GM11168 (cell line): Measurements from ENCODE around the gene FHAD1.

ENCODE experiments used
- in situ Hi-C: fragments of 300-500 bp; cut with MboI; formaldehyde crosslinking; loops from one replicate; pipeline ENCODE4 v1.12.0; 2022; ENCODE audit warnings: low sequenced_read_pairs; ENCODE audit not compliant: unreplicated experiment

The FHAD1 gene

DNA sequence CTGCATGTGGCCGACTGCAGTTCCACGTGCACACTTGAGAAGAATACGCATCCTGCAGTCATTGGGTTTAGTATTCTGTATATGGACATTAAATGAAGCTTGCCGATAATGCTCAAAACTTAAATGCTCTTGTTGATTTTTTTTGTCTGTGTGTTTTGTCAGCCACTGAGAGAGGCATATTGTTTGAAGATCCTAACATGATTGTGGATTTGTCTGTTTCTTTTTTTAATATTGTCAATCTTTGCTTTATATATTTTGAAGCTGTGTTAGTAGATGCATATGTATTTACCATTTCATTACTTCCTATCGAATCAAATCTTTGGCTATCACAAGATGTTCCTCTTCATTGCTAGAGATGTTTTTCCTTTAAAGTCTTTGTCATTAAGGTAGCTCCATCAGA is 73.2 kb downstream of the FHAD1 start:
- in situ Hi-C loops = no loop called here

DNA sequence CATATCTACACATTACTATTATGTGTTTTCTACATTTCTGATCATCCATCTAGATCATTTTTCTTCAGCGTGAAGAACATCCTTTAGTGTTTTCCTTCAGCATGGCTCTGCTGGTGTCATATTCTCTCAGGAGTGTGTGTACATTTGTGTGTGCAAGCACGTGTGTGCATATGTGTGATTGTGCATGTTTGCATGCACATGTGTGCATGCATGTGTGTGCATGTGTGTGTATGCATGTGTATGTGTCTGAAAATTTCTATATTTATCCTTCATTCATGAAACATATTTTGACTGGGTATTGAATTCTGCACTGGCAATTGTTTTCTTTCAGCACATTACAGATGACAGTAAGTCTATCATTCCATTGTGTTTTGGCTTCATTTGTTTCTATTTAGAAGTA is 74.6 kb downstream of the FHAD1 start:
- in situ Hi-C loops = no loop called here

DNA sequence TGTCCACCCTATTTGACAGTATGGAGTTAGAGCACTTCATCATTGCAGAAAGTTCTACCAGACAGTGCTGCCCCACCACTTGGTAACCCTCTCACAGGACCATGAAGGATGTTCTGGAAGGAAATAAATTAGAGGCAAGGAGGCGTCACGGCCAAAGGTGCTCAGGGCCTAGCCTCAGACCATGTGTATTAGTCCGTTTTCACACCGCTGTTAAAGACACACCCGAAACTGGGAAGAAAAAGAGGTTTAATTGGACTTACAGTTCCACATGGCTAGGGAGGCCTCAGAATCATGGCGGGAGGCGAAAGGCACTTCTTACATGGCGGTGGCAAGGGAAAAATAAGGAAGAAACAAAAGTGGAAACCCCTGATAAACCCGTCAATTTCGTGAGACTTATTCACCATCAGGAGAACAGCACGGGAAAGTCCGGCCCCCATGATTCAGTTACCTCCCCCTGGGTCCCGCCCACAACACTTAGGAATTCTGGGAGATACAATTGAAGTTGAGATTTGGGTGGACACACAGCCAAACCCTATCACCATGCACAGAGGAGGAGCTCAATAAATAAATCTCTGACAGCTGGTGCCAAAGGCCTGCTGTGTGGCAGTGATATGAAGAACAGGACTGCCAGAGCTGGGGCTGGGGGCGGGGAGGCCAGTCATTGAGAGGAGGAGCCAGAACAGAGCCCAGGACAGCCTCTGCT is 75.8 kb downstream of the FHAD1 start:
- in situ Hi-C loops = no loop called here

DNA sequence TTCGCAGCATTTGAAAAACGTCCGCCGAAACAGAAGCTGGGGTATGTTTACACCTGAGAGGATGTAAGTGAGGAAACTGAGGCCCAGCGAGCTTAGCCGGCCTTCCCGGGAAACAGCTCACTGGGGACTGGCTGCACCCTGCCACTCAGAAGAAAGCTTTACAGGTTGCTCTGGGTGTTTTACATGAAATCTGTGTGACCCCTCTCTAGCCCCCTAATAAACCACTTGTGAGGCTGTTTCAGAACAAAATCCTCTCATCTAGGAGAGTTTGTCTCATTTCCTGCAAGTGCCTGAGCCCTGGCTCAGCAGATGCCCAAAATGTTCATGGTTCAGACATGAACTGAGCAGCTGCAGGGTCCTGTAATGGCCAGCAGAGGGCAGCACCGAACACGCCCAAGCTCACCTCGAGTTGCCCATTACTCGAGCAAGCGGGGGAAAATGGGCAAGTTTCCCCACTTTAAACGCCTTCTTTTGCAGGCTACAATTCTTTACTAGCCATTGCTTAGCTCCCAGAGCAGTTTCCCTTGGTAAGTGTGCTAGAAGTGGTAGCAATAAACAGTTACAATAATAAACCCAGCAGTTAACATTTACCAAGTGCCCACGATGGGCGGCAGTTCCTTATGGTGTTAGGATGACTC is 76.4 kb downstream of the FHAD1 start:
- in situ Hi-C loops = no loop called here

DNA sequence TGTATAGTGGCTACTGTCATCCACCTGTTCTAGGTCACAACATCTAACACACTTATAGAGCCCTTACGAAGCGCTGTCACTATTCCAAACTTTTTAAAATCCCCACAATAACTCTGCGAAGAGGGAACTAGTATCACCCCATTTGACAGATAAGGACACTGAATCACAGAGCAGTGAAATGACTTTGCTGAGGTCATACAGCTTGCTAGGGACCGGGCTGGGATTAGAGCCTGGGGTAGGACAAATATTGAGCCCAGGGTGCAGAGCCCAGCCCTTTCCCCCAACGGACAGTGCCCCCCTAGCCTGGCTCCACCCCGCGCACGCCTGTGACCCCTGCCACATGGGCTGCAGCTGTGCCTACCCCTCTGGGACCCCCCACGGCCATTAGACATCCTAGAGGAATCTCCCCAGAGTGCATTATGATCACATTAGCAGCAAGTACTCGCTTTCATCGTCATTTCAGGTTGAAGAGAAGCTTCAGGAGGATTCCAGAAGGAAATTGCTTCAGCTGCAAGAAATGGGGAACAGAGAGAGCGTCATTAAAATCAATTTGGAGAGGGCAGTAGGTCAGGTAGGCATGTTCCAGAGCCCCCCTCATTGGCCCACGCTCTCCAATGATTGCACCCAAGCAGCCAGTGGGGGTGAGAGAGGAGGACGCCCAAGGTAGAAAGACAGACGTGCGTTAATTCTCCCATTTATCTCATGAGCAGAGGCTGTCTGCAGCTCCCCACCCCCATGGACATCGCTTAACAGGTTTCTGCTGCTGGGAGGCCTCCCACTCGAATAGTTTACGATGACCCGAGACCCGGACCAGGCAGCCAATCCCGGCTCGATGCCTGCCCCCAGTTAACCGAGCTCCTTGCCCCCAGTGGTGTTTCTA is 77.2 kb downstream of the FHAD1 start:
- in situ Hi-C loops = no loop called here

GRCh38 chr1:15324869-15325335 is 77.9 kb downstream of the FHAD1 start:
- in situ Hi-C loops = loop anchor here (5.0 kb wide), 1 partner anchor 102 kb away; no protein-coding TSS in a partner anchor

DNA sequence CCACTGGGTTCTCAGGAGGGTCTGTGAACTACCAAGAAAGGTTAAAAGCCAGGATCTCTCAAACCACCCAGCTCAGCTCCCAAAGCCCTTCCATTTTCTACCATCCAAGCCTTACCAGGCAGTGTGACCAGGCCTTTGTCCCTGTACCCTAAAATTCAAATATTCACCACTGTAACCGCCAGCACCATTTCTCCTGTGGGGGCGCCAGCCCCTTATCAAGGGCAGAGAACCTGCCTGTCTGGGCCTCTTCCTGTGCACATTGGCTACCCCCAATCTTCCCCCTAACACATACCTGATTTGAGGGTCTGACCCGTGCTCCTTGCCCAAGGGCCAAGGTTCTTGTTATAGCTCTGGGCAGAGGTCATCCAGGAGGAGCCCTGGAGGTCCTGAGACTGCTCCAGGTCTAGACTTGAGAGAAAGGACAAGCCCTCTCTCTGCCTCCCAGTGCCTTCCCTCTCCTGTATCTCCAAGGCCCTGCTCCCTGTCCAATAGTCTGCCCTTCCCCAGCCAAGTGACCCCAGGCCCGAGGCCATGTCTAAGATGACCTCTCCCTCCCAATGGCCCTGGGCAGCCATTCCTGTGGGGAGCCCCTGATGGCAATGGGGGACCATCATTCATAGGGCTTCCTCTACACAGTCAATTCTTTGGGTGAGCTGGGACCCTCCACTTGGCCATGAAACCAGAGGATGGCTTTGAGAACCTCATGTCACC is 78.5 kb downstream of the FHAD1 start:
- in situ Hi-C loops = loop anchor here (5.0 kb wide), 1 partner anchor 102 kb away; no protein-coding TSS in a partner anchor

DNA sequence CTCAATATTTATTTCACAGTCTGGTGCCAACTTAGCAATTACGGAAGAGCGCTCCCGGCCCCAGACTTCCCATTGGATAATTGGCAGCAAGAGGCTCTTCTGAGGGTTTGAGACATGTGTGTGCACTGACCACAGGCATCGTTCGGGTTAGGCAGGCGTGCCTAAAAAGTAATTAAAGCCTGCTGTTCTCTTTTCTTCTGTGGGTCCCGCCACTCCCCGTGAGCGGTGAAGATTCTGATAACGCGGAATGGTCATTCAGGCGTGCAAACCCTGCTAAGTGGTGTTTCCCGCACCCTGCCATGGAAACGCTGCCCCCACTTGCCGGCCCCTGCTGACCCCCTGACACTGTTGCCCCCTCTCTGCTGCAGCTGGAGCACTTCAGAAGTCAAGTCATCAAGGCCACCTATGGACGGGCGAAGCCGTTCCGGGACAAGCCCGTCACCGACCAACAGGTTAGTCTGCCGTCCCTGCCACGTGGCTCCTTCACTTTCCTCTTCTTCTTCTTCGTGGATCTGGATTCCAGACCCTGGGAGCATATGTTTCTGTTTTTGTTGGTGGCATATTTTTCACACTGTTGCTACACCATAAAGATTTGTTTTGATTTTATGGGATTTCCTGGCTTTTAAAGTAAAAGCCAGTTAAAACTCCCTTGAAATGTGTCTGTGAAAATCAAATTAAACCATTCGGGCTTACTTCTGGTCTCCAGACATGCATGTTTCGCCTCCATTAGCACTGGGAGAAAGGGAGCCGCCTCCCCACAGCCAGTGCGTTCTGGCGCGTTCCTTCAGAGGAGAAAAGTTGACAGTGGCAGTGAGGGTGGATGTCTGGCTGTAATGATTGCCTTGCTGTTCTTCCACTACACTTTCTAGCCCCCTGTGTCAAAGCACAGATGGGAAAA is 79.9 kb downstream of the FHAD1 start:
- in situ Hi-C loops = loop anchor here (5.0 kb wide), 1 partner anchor 100 kb away; no protein-coding TSS in a partner anchor

DNA sequence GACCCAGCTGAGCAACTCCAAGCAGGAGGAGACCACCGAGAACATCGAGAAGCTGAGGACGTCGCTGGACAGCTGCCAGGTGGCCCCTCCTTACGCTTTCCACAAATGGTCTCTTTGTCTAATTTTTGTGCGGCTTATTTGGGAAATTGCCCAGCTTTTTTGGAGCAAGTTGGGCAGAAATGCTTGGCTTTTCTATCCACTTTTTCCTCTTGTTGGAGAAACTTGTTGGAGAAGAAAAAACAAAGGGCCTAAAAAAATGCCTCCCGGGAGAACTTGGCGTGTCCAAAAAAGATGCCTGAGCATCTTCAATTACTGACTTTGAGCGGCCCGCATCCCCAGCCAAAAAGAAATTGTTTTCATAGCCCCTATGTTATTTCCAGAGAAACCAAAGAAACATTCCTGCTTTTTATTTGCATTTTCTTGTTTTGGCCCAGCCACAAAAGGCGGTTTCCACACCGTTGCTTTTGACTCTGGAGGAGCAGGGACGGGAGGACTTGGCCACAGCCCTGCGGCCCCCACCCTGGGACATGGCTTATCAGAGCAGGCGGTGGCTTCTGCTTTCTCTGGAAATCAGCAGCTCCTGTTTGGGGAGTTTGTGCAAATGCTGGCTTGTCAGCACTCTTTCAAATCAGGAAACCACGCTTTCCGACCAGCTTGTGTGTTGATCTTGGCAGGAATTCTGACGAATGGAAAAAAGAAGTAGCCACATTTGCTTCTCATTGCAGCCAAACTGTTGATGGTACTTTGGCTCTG is 81.5 kb downstream of the FHAD1 start:
- in situ Hi-C loops = loop anchor here (5.0 kb wide), 1 partner anchor 99 kb away; no protein-coding TSS in a partner anchor

DNA sequence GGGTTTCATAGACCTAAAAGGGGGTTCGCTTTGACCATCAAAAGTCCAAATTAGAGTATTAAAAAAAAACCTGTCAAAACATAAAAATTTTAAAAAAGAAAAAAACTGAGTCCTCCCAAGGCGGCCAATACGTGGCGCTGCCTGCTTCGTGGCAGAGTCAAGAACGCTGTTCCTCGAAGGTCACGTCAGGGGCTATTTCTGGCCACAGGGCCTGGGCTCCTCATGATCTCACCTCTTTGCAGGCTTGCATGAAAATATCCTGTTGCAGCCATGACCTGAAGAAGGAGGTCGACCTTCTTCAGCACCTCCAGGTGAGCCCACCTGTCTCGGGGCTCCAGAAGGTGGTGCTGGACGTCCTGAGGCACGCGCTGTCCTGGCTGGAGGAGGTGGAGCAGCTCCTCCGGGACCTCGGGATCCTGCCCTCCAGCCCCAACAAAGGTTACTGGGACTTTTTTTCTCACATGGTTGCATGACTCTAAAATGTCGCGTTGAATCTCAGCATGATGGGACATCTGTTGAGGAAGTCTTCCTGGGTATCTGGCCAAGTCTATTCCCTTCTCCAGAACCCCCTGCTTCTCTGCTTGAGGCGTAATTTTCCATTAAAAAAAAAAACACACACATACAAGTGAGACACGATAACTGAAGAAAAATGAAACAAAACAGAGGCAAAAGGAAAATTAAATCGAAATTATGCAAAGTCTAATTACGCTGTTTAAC is 82.2 kb downstream of the FHAD1 start:
- in situ Hi-C loops = loop anchor here (5.0 kb wide), 1 partner anchor 98 kb away; no protein-coding TSS in a partner anchor

DNA sequence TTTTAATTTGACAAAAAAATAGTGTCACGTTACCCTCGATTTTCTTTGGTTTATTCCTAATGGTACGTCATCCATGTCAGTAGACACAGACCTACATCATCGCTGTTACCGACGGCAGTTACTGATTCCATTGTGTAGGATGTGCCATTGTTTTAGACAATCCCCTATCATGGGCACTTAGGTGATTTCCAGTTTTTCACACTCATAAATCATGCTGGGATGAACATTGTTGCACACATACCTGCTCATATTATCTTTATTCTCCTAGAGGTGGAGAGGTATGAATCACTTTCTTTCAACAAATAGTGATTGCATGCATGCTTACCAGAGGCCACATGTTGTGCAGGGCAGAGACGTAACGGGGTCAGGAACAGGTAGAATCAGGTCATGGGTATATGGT is 83.0 kb downstream of the FHAD1 start:
- in situ Hi-C loops = no loop called here

- in situ Hi-C loops = no loop called here
Observed at GRCh38 chr1:15331180-15331579, 84.2 kb downstream of the FHAD1 start.

GRCh38 chr1:15331734-15332133 is 84.7 kb downstream of the FHAD1 start:
- in situ Hi-C loops = no loop called here

DNA sequence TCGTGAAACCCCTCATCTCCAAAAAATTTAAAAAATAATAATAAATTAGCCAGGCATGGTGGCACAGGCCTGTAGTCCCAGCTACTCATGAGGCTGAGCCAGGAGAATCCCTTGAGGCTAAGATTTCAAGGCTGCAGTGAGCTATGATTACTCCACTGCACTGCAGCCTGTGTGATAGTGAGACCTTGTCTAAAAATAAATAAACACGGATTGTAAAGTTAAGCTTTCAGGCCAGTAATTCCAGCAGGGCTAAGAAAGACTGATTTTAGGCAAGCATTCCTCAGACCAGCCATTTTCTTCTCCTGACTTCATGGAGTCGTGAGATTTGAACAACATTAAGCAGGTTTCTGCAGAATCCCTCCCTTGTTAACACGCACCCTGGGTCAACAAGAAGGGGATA is 85.5 kb downstream of the FHAD1 start:
- in situ Hi-C loops = no loop called here

- in situ Hi-C loops = no loop called here
Observed at GRCh38 chr1:15332952-15333715, 86.1 kb downstream of the FHAD1 start.

DNA sequence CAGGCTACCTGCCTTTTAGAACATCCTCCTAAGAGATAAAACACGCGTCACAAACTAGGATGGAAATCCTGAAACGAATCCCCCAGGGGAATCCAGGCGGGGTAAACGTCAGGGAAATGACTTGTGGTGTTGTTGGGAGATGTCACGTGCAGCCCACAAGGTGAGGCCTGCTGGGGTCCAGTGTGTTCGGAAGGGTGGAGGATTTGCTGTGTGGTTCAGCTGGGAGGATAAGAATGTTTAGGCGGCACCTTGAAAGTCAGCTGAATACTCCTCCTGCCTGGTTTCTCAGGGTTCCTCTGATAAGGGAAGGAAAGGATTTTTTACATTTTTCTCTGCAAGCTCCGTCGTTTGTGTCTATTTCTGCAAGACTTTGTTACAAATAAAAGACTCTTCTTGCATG is 88.0 kb downstream of the FHAD1 start:
- in situ Hi-C loops = no loop called here

GRCh38 chr1:15336866-15337265 is 89.8 kb downstream of the FHAD1 start:
- in situ Hi-C loops = no loop called here
